ENCODE results near the gene GRAP2.

The GRAP2 gene

GRCh38 chr22:40018051-40018450 is 117.2 kb downstream of the GRAP2 start:
- no peak for DNase-seq (ENCODE audit: low spot score)

- no peak for DNase-seq (ENCODE audit: low spot score)
Measured at GRCh38 chr22:40019100-40019499, 118.2 kb downstream of the GRAP2 start.

- no peak for DNase-seq (ENCODE audit: low spot score)
Measured at GRCh38 chr22:40020956-40021355, 120.1 kb downstream of the GRAP2 start.

GRCh38 chr22:40021401-40022000 is 120.6 kb downstream of the GRAP2 start:
- DNase-seq (ENCODE audit: low spot score) = no peak

- DNase-seq (ENCODE audit: low spot score) = no peak
Measured at GRCh38 chr22:40022536-40023240, 121.8 kb downstream of the GRAP2 start.

Data from HuH-7 (cell line).